HEK293 (cell line): Measurements from ENCODE around the gene IMMP2L.

Experiments used
- CTCF ChIA-PET: fragments of 350-600 bp; formaldehyde crosslinking; extraction: SDS; loops from one replicate; lab custom pipeline; 2021; ENCODE audit warnings: antibody characterized with exemption; lab: Yijun Ruan, JAX
- POLR2A ChIA-PET: fragments of 300-600 bp; formaldehyde crosslinking; extraction: SDS; loops from one replicate; lab custom pipeline; 2020; ENCODE audit warnings: antibody characterized with exemption, inconsistent platforms; lab: Yijun Ruan, JAX
- H3K27ac ChIP-seq: fragments of 200-500 bp; sonication (Bioruptor generic); 2 replicates; pipeline ENCODE4 v1.5.1; 2014; ENCODE audit warnings: low read depth, low read length, control low read depth, inconsistent platforms; ENCODE audit errors: extremely low read depth
- H3K36me3 ChIP-seq, 2 experiments: fragments of 200-500 bp in 1 of 2; sonication (Bioruptor generic) in 1 of 2; 1 replicate in 1 of 2; 2 replicates in 1 of 2; pipeline ENCODE4 v1.5.1; 2014 to 2017; ENCODE audit warnings: inconsistent platforms in 2 of 2, low read length in 2 of 2; ENCODE audit not compliant: control insufficient read depth in 2 of 2, insufficient read depth in 1 of 2
- H3K4me1 ChIP-seq: fragments of 200-500 bp; sonication (Bioruptor generic); 2 replicates; pipeline ENCODE4 v1.5.1; 2014; ENCODE audit warnings: mild to moderate bottlenecking, low read length, inconsistent platforms; ENCODE audit not compliant: control insufficient read depth, insufficient read depth
- H3K4me3 ChIP-seq: 2 replicates; pipeline ENCODE4 v1.5.1; 2011; ENCODE audit warnings: low read depth, mild to moderate bottlenecking, control low read depth, low read length, moderate library complexity
- H3K9me3 ChIP-seq: fragments of 200-500 bp; sonication (Bioruptor generic); 2 replicates; pipeline ENCODE4 v1.5.1; 2014; ENCODE audit warnings: low read depth, low read length, inconsistent platforms; ENCODE audit not compliant: control insufficient read depth, insufficient read depth
- AEBP2 ChIP-seq: fragments of 450-650 bp; formaldehyde crosslinking; IDR thresholded peaks from 2 replicates; pipeline ENCODE4 v1.5.1; 2016; ENCODE audit warnings: missing biosample characterization, missing genetic modification characterization, borderline replicate concordance
- MEIS1 ChIP-seq: sonication (generic); formaldehyde crosslinking; IDR thresholded peaks from 2 replicates; pipeline ENCODE4 v1.8.1; 2022; ENCODE audit warnings: missing genetic modification reagents, mild to moderate bottlenecking, borderline replicate concordance
- SP3 ChIP-seq: fragments of 450-650 bp; formaldehyde crosslinking; IDR thresholded peaks from 2 replicates; pipeline ENCODE4 v1.5.1; 2016; ENCODE audit warnings: missing biosample characterization, missing genetic modification characterization
- ZBTB11 ChIP-seq: fragments of 450-650 bp; formaldehyde crosslinking; conservative IDR thresholded peaks from 2 replicates; pipeline ENCODE4 v1.5.1; 2016; ENCODE audit warnings: low read depth, missing biosample characterization, missing genetic modification characterization
- ZEB2 ChIP-seq: fragments of 450-650 bp; formaldehyde crosslinking; IDR thresholded peaks from 2 replicates; pipeline ENCODE4 v1.5.1; 2016; ENCODE audit warnings: missing biosample characterization, missing genetic modification characterization
- ZFHX2 ChIP-seq: fragments of 450-650 bp; formaldehyde crosslinking; conservative IDR thresholded peaks from 2 replicates; pipeline ENCODE4 v1.5.1; 2016; ENCODE audit warnings: missing biosample characterization, missing genetic modification characterization
- ZFP69B ChIP-seq: fragments of 450-650 bp; formaldehyde crosslinking; IDR thresholded peaks from 2 replicates; pipeline ENCODE4 v1.5.1; 2016; ENCODE audit warnings: missing biosample characterization, missing genetic modification characterization
- ZNF184 ChIP-seq: fragments of 450-650 bp; IDR thresholded peaks from 2 replicates; pipeline ENCODE4 v1.5.1; 2018; ENCODE audit warnings: missing biosample characterization, mild to moderate bottlenecking, missing genetic modification characterization
- ZNF2 ChIP-seq: fragments of 450-650 bp; formaldehyde crosslinking; IDR thresholded peaks from 2 replicates; pipeline ENCODE4 v1.5.1; 2016; ENCODE audit warnings: missing biosample characterization, missing genetic modification characterization
- ZNF211 ChIP-seq: fragments of 450-650 bp; formaldehyde crosslinking; IDR thresholded peaks from 2 replicates; pipeline ENCODE4 v1.5.1; 2016; ENCODE audit warnings: low read depth, missing biosample characterization, missing genetic modification characterization
- ZNF266 ChIP-seq: fragments of 450-650 bp; formaldehyde crosslinking; IDR thresholded peaks from 2 replicates; pipeline ENCODE4 v1.5.1; 2016; ENCODE audit warnings: missing biosample characterization, missing genetic modification characterization, low read depth
- ZNF280C ChIP-seq: fragments of 450-650 bp; formaldehyde crosslinking; IDR thresholded peaks from 2 replicates; pipeline ENCODE4 v1.5.1; 2016; ENCODE audit warnings: missing biosample characterization, missing genetic modification characterization
- ZNF416 ChIP-seq: fragments of 450-650 bp; formaldehyde crosslinking; IDR thresholded peaks from 2 replicates; pipeline ENCODE4 v1.5.1; 2016; ENCODE audit warnings: missing biosample characterization, missing genetic modification characterization
- ZNF571 ChIP-seq: fragments of 450-650 bp; formaldehyde crosslinking; IDR thresholded peaks from 2 replicates; pipeline ENCODE4 v1.5.0; 2017; ENCODE audit warnings: missing biosample characterization, missing genetic modification characterization
- ZNF623 ChIP-seq: fragments of 450-650 bp; formaldehyde crosslinking; IDR thresholded peaks from 2 replicates; pipeline ENCODE4 v1.5.1; 2016; ENCODE audit warnings: missing biosample characterization, missing genetic modification characterization
- ZNF639 ChIP-seq: fragments of 450-650 bp; formaldehyde crosslinking; IDR thresholded peaks from 2 replicates; pipeline ENCODE4 v1.5.1; 2016; ENCODE audit warnings: missing biosample characterization, missing genetic modification characterization
- ZNF654 ChIP-seq: fragments of 450-650 bp; formaldehyde crosslinking; IDR thresholded peaks from 2 replicates; pipeline ENCODE4 v1.5.1; 2016; ENCODE audit warnings: low read depth, missing biosample characterization, missing genetic modification characterization
- ZNF660 ChIP-seq: fragments of 450-650 bp; IDR thresholded peaks from 2 replicates; pipeline ENCODE4 v1.5.1; 2018; ENCODE audit warnings: missing biosample characterization, mild to moderate bottlenecking, missing genetic modification characterization
- ZNF664 ChIP-seq: fragments of 450-650 bp; formaldehyde crosslinking; IDR thresholded peaks from 2 replicates; pipeline ENCODE4 v1.5.1; 2016; ENCODE audit warnings: missing biosample characterization, missing genetic modification characterization
- ZNF704 ChIP-seq: fragments of 450-650 bp; formaldehyde crosslinking; IDR thresholded peaks from 2 replicates; pipeline ENCODE4 v1.5.1; 2016; ENCODE audit warnings: missing biosample characterization, missing genetic modification characterization
- ZSCAN23 ChIP-seq: fragments of 450-650 bp; formaldehyde crosslinking; IDR thresholded peaks from 2 replicates; pipeline ENCODE4 v1.5.1; 2016; ENCODE audit warnings: missing biosample characterization, missing genetic modification characterization

Gene IMMP2L

GRCh38 chr7:111486472-111487142 lies 75.7 kb downstream of the IMMP2L start:
- ChIA-PET CTCF (no interaction called here), POLR2A (no interaction called here)
- Histone ChIP-seq H3K36me3 (no peaks in the 10 kb centered on the region), H3K4me1 (no peaks in the 10 kb centered on the region), H3K27ac (no peak overlapping the region), H3K4me3 (no peak overlapping the region), H3K9me3 (no peaks in the 10 kb centered on the region)
- TF ChIP-seq ZNF660 (tag by site-specific recombination) (peak; percentile 52; the same call in 1 of the 2 replicates), ZNF654 (tag by site-specific recombination) (peak; percentile 89), ZNF2 (tag by site-specific recombination) (0 out of 2 replicates have a peak, but pooled peaks have one; percentile 31), MEIS1 (no peak), ZNF184 (tag by site-specific recombination) (0 out of 2 replicates have a peak, but pooled peaks have one; percentile 7)
- TF ChIP-seq, all 188 proteins: peak for 4

GRCh38 chr7:111485701-111486380 lies 76.5 kb downstream of the IMMP2L start:
- ChIA-PET CTCF (interaction anchor here (0.6 to 0.7 kb wide), 2 partner anchors 299 to 1948 kb away, joined by 3 to 4 read pairs; no protein-coding TSS in a partner anchor), POLR2A (no interaction called here)
- no peak overlapping the region for H3K27ac ChIP-seq
- TF ChIP-seq ZNF280C, result no peak
- no peak for TF ChIP-seq ZSCAN23 (tag by site-specific recombination)
- TF ChIP-seq ZFP69B (tag by site-specific recombination), result no peak
- no peak for TF ChIP-seq ZNF266
- TF ChIP-seq ZFHX2 (tag by site-specific recombination), result no peak
- TF ChIP-seq ZEB2 (tag by site-specific recombination), result no peak
- TF ChIP-seq ZBTB11 (tag by site-specific recombination), result no peak
- TF ChIP-seq ZNF571 (tag by site-specific recombination), result no peak
- H3K4me3 ChIP-seq, result no peak overlapping the region
- no peaks in the 10 kb centered on the region for H3K4me1 ChIP-seq
- H3K9me3 ChIP-seq, result no peaks in the 10 kb centered on the region
- H3K36me3 ChIP-seq, result no peaks in the 10 kb centered on the region

GRCh38 chr7:111483078-111483477 lies 79.2 kb downstream of the IMMP2L start:
- Histone ChIP-seq H3K4me3 (no peak overlapping the region), H3K4me1 (no peaks in the 10 kb centered on the region), H3K9me3 (no peaks in the 10 kb centered on the region), H3K36me3 (no peaks in the 10 kb centered on the region), H3K27ac (no peak overlapping the region)
- ChIA-PET CTCF (no interaction called here), POLR2A (no interaction called here)
- TF ChIP-seq ZNF416 (no peak), AEBP2 (tag by site-specific recombination) (no peak), ZNF639 (no peak), ZNF211 (tag by site-specific recombination) (no peak), ZNF660 (tag by site-specific recombination) (no peak), SP3 (tag by site-specific recombination) (no peak), ZNF623 (tag by site-specific recombination) (no peak), ZNF664 (tag by site-specific recombination) (no peak), ZNF704 (no peak)
